ENCODE results near the gene CAMKMT. TPM values are rescaled to one million over a fixed set of nuclear protein-coding genes. Genes with fewer than 3 reads are reported as not detected.

Gene CAMKMT
- total RNA-seq, 2 experiments from 2014 or later = 11.9 to 13.9 TPM

GRCh38 chr2:44741507-44741906 is 379.8 kb downstream of the CAMKMT start:
- intact Hi-C loops (cut with DNase I, micrococcal nuclease) = no loop called here
- CTCF ChIA-PET = no interaction called here
- TF ChIP-seq, protein P1, sequence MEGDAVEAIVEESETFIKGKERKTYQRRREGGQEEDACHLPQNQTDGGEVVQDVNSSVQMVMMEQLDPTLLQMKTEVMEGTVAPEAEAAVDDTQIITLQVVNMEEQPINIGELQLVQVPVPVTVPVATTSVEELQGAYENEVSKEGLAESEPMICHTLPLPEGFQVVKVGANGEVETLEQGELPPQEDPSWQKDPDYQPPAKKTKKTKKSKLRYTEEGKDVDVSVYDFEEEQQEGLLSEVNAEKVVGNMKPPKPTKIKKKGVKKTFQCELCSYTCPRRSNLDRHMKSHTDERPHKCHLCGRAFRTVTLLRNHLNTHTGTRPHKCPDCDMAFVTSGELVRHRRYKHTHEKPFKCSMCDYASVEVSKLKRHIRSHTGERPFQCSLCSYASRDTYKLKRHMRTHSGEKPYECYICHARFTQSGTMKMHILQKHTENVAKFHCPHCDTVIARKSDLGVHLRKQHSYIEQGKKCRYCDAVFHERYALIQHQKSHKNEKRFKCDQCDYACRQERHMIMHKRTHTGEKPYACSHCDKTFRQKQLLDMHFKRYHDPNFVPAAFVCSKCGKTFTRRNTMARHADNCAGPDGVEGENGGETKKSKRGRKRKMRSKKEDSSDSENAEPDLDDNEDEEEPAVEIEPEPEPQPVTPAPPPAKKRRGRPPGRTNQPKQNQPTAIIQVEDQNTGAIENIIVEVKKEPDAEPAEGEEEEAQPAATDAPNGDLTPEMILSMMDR (IDR thresholded peaks at IDR 0.05) = no peak
- H3K27ac ChIP-seq (ENCODE audit: low read depth in 1 of 2, low read length in 2 of 2) = no peak overlapping the region
- H3K9me3 Mint-ChIP-seq = peaks cover 3% of the 10 kb centered on the region
- H3K27me3 Mint-ChIP-seq = no peaks in the 10 kb centered on the region
- H3K4me3 Mint-ChIP-seq = no peak overlapping the region
- POLR2A ChIA-PET = no interaction called here
- no peaks in the 10 kb centered on the region for H3K4me1 ChIP-seq (ENCODE audit: insufficient read depth, low read length)
- peaks cover 0 to 7% of the 10 kb centered on the region in 2 experiments for H3K9me3 ChIP-seq (ENCODE audit: control insufficient read depth in 1 of 2, insufficient read depth in 1 of 2, low read length in 2 of 2)
- no peaks in the 10 kb centered on the region for H3K27me3 ChIP-seq (ENCODE audit: control insufficient read depth in 1 of 2, insufficient read depth in 2 of 2, low read length in 2 of 2)
- H3K4me1 Mint-ChIP-seq (ENCODE audit: low read depth) = no peaks in the 10 kb centered on the region
- no peak overlapping the region for H3K27ac Mint-ChIP-seq
- DNase-seq = no peak
- no peak for ATAC-seq (ENCODE audit: poor library complexity)
- no peak overlapping the region for H3K4me3 ChIP-seq (ENCODE audit: low read length)
- H3K36me3 ChIP-seq (ENCODE audit: insufficient read depth, low read length) = no peaks in the 10 kb centered on the region
- peaks cover 24% of the 10 kb centered on the region for H3K36me3 Mint-ChIP-seq (ENCODE audit: low read depth)

DNA sequence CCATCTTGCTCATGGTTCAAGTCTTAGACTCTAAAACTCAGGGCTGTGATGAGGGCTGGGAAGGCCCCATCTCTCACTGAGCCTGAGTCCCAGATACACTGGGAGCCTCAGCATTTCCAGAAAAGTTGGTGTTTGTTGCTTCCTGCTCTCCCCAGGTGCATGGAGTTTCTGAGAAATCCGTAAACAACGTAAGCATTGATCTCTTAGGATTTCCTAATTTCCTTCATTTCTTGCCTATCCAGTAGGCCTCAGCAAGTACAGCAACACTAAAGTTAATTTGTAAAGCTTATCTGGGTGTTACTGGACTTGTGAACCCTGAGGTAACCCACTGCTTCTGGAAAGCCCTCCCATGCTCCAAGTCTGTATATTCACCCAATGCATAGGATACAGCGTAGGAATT is 380.3 kb downstream of the CAMKMT start:
- H3K27ac Mint-ChIP-seq = no peak overlapping the region
- Histone ChIP-seq H3K4me1 (ENCODE audit: insufficient read depth, low read length) (no peaks in the 10 kb centered on the region), H3K36me3 (ENCODE audit: insufficient read depth, low read length) (no peaks in the 10 kb centered on the region), H3K27me3 (ENCODE audit: control insufficient read depth in 1 of 2, insufficient read depth in 2 of 2, low read length in 2 of 2) (no peaks in the 10 kb centered on the region), H3K4me3 (ENCODE audit: low read length) (no peak overlapping the region), H3K27ac (ENCODE audit: low read depth in 1 of 2, low read length in 2 of 2) (no peak overlapping the region), H3K9me3 (ENCODE audit: control insufficient read depth in 1 of 2, insufficient read depth in 1 of 2, low read length in 2 of 2) (peaks cover 0 to 2% of the 10 kb centered on the region in 2 experiments)
- no peaks in the 10 kb centered on the region for H3K27me3 Mint-ChIP-seq
- TF ChIP-seq, protein P1 (IDR thresholded peaks at IDR 0.05) = no peak
- no peak overlapping the region for H3K4me3 Mint-ChIP-seq
- POLR2A ChIA-PET = no interaction called here
- intact Hi-C loops (cut with DNase I, micrococcal nuclease) = no loop called here
- ATAC-seq (ENCODE audit: poor library complexity) = no peak
- no peaks in the 10 kb centered on the region for H3K4me1 Mint-ChIP-seq (ENCODE audit: low read depth)
- no peaks in the 10 kb centered on the region for H3K9me3 Mint-ChIP-seq
- peaks cover 24% of the 10 kb centered on the region for H3K36me3 Mint-ChIP-seq (ENCODE audit: low read depth)
- CTCF ChIA-PET = no interaction called here
- no peak for DNase-seq

DNA sequence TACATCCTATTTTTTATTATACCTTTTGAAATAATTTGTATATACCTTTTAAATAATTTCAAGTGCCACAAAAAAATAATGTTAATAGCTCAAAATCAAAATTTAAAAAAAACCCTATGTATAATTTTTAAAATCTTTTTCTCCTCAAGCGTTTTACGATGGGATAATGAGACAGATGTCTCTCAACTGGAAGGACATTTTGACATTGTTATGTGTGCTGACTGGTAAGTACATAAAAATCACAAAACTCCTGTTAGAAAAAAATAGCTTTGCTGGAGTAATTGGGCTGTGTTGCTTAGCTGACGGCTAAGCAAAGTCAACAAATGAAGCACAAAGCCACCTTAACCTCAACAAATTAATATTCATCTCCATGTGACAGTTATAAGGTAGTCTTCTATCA is 381.7 kb downstream of the CAMKMT start:
- Histone ChIP-seq H3K9me3 (ENCODE audit: control insufficient read depth in 1 of 2, insufficient read depth in 1 of 2, low read length in 2 of 2) (no peaks in the 10 kb centered on the region), H3K4me3 (ENCODE audit: low read length) (no peak overlapping the region), H3K36me3 (ENCODE audit: insufficient read depth, low read length) (no peaks in the 10 kb centered on the region), H3K27ac (ENCODE audit: low read depth in 1 of 2, low read length in 2 of 2) (no peak overlapping the region), H3K4me1 (ENCODE audit: insufficient read depth, low read length) (no peaks in the 10 kb centered on the region), H3K27me3 (ENCODE audit: control insufficient read depth in 1 of 2, insufficient read depth in 2 of 2, low read length in 2 of 2) (no peaks in the 10 kb centered on the region)
- TF ChIP-seq, protein P1 (IDR thresholded peaks at IDR 0.05) = no peak
- no peak for ATAC-seq (ENCODE audit: poor library complexity)
- Mint-ChIP-seq H3K9me3 (no peaks in the 10 kb centered on the region), H3K36me3 (ENCODE audit: low read depth) (peaks cover 30% of the 10 kb centered on the region), H3K4me1 (ENCODE audit: low read depth) (no peaks in the 10 kb centered on the region), H3K4me3 (no peak overlapping the region), H3K27ac (no peak overlapping the region), H3K27me3 (no peaks in the 10 kb centered on the region)
- ChIA-PET CTCF (no interaction called here), POLR2A (no interaction called here)
- intact Hi-C loops (cut with DNase I, micrococcal nuclease) = no loop called here
- DNase-seq = no peak
